GM12892 (cell line): ENCODE results near the gene ENTPD7.

ENCODE experiments used
- POLR2AphosphoS5 ChIP-seq: IDR thresholded peaks from 2 replicates; pipeline ENCODE4 v1.6.1; 2011; ENCODE audit warnings: low read depth, low read length, control low read depth
- TAF1 ChIP-seq: IDR thresholded peaks from 2 replicates; pipeline ENCODE4 v1.6.1; 2011; ENCODE audit warnings: low read depth, mild to moderate bottlenecking, control low read depth, low read length, borderline replicate concordance

GRCh38 chr10:99647601-99648151 lies 11.6 kb upstream of the ENTPD7 start:
- TF ChIP-seq POLR2AphosphoS5 (no peak), TAF1 (no peak)
